Measurements from ENCODE around the gene MYLIP. TPM values are rescaled to one million over a fixed set of nuclear protein-coding genes. Genes with fewer than 3 reads are reported as not detected.

MYLIP gene
- total and polyA plus RNA-seq, 2 of the 13 experiments (the other 11 are each of a cell fraction or from before 2014, with no cell fraction given), result 3.4 to 10.8 TPM

DNA sequence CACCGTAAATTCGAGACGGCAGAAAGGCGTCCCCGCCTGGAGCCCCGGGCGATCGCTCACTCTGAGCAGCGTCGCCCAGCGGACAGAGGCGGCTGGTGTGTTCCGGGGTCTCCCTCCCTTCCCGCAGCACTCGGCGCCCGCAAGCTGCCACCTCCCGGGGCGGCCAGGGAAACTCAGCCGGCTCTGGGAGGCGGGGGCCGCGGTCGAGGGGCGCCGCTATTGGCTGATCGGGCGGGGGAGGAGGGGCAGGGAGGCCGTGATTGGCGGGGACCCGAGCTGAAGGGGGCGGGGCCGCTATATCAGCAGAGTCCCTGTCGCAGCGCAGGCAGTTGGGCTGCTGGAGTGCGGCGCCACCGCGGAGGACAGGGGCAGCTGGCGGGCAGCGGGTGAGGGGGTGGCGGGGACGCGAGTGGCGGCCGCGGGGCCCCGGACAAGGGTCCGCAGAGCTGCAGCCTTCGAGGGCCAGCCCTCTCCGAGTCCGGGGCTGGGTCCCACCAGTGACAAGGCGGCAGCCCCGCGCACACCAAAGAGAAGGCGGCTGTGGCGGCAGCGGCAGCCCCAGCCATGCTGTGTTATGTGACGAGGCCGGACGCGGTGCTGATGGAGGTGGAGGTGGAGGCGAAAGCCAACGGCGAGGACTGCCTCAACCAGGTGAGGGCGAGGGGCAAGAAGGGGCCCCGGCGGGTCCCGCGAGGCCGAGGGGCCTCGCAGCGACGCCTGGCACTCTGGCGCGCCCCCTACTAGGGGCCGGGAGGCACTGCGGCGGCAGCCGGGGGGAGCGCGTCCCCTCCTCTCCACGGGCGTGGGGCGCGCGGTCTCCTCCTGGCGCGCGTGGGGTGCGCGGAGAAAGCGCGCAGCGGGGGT, at the start of gene MYLIP (continued):
- TF ChIP-seq, protein P1, sequence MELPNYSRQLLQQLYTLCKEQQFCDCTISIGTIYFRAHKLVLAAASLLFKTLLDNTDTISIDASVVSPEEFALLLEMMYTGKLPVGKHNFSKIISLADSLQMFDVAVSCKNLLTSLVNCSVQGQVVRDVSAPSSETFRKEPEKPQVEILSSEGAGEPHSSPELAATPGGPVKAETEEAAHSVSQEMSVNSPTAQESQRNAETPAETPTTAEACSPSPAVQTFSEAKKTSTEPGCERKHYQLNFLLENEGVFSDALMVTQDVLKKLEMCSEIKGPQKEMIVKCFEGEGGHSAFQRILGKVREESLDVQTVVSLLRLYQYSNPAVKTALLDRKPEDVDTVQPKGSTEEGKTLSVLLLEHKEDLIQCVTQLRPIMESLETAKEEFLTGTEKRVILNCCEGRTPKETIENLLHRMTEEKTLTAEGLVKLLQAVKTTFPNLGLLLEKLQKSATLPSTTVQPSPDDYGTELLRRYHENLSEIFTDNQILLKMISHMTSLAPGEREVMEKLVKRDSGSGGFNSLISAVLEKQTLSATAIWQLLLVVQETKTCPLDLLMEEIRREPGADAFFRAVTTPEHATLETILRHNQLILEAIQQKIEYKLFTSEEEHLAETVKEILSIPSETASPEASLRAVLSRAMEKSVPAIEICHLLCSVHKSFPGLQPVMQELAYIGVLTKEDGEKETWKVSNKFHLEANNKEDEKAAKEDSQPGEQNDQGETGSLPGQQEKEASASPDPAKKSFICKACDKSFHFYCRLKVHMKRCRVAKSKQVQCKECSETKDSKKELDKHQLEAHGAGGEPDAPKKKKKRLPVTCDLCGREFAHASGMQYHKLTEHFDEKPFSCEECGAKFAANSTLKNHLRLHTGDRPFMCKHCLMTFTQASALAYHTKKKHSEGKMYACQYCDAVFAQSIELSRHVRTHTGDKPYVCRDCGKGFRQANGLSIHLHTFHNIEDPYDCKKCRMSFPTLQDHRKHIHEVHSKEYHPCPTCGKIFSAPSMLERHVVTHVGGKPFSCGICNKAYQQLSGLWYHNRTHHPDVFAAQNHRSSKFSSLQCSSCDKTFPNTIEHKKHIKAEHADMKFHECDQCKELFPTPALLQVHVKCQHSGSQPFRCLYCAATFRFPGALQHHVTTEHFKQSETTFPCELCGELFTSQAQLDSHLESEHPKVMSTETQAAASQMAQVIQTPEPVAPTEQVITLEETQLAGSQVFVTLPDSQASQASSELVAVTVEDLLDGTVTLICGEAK (IDR thresholded peaks at IDR 0.05), result no peak
- TF ChIP-seq, protein P1 (CRISPR knock-in tag; IDR thresholded peaks at IDR 0.05), result peak; percentile 57
- TF ChIP-seq ZNF460 (CRISPR knock-in tag; IDR thresholded peaks at IDR 0.05; ENCODE audit: borderline replicate concordance), result peak; percentile 88
- 0 out of 2 replicates have a peak, but pooled peaks have one; percentile 76 for TF ChIP-seq RFXANK (CRISPR knock-in tag; IDR thresholded peaks at IDR 0.05)
- TF ChIP-seq, protein P2, sequence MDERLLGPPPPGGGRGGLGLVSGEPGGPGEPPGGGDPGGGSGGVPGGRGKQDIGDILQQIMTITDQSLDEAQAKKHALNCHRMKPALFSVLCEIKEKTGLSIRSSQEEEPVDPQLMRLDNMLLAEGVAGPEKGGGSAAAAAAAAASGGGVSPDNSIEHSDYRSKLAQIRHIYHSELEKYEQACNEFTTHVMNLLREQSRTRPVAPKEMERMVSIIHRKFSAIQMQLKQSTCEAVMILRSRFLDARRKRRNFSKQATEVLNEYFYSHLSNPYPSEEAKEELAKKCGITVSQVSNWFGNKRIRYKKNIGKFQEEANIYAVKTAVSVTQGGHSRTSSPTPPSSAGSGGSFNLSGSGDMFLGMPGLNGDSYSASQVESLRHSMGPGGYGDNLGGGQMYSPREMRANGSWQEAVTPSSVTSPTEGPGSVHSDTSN (CRISPR knock-in tag; IDR thresholded peaks at IDR 0.05), result no peak
- TF ChIP-seq, protein P3, sequence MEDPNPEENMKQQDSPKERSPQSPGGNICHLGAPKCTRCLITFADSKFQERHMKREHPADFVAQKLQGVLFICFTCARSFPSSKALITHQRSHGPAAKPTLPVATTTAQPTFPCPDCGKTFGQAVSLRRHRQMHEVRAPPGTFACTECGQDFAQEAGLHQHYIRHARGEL (CRISPR knock-in tag; IDR thresholded peaks at IDR 0.05), result no peak
- TF ChIP-seq MXI1 (IDR thresholded peaks at IDR 0.05; ENCODE audit: borderline replicate concordance, low read depth, low read length), result no peak; the same call in 2 of the 3 replicates
- TF ChIP-seq ZFP90 (CRISPR knock-in tag; IDR thresholded peaks at IDR 0.05; ENCODE audit: borderline replicate concordance), result no peak; the same call in 1 of the 2 replicates
- TF ChIP-seq, protein P4, sequence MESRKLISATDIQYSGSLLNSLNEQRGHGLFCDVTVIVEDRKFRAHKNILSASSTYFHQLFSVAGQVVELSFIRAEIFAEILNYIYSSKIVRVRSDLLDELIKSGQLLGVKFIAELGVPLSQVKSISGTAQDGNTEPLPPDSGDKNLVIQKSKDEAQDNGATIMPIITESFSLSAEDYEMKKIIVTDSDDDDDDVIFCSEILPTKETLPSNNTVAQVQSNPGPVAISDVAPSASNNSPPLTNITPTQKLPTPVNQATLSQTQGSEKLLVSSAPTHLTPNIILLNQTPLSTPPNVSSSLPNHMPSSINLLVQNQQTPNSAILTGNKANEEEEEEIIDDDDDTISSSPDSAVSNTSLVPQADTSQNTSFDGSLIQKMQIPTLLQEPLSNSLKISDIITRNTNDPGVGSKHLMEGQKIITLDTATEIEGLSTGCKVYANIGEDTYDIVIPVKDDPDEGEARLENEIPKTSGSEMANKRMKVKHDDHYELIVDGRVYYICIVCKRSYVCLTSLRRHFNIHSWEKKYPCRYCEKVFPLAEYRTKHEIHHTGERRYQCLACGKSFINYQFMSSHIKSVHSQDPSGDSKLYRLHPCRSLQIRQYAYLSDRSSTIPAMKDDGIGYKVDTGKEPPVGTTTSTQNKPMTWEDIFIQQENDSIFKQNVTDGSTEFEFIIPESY (CRISPR knock-in tag; IDR thresholded peaks at IDR 0.05), result peak; percentile 39; the same call in 1 of the 2 replicates
- TF ChIP-seq ZSCAN25 (CRISPR knock-in tag; IDR thresholded peaks at IDR 0.05), result no peak; the same call in 1 of the 2 replicates
- TF ChIP-seq, protein P5, sequence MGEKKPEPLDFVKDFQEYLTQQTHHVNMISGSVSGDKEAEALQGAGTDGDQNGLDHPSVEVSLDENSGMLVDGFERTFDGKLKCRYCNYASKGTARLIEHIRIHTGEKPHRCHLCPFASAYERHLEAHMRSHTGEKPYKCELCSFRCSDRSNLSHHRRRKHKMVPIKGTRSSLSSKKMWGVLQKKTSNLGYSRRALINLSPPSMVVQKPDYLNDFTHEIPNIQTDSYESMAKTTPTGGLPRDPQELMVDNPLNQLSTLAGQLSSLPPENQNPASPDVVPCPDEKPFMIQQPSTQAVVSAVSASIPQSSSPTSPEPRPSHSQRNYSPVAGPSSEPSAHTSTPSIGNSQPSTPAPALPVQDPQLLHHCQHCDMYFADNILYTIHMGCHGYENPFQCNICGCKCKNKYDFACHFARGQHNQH (CRISPR knock-in tag; IDR thresholded peaks at IDR 0.05), result peak; percentile 93
- TF ChIP-seq THAP11 (CRISPR knock-in tag; IDR thresholded peaks at IDR 0.05), result peak; percentile 69
- TF ChIP-seq HNF4G (IDR thresholded peaks at IDR 0.05; ENCODE audit: borderline replicate concordance, low read depth, low read length), result no peak
- TF ChIP-seq HNF4G (CRISPR knock-in tag; IDR thresholded peaks at IDR 0.05; ENCODE audit: borderline replicate concordance, low read depth), result no peak
- no peak for TF ChIP-seq KDM1A (CRISPR knock-in tag; IDR thresholded peaks at IDR 0.05)
